GM21825 (cell line): ENCODE results near the gene GAB2.
A peak's percentile ranks its signal among the peaks of the same experiment; 100 is the strongest.
"Not testable (repeated sequence)": the region's sequence is repeated elsewhere in the genome, so short reads cannot be mapped to it uniquely, and the experiment has no call there.

Experiments used
- ATAC-seq: cut with Tn5 transposase; IDR thresholded peaks from one replicate; pipeline ENCODE4 v1.9.1; 2021; ENCODE audit warnings: mild to moderate bottlenecking, moderate library complexity; ENCODE audit not compliant: unreplicated experiment

The GAB2 gene

DNA sequence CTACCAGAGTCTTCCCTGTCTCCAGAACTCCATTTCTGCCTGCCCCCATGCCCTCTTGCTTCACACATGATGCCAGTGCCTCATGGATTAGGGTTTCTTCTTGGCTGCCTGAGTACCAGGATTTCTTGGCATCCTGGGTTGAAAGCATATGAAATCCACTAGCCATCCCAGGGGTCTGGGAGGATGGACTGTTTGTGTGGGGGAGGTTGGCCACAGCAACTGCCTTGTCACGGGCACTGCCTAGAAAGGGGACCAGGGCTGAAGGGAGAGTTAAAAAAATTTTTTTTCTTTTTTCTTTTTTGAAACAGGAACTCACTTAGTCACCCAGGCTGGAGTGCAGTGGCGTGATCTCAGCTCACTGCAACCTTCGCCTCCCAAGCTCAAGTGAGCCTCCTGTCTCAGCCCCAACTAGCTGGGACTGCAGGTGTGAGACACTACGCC, 224.7 kb downstream of the GAB2 start:
- ATAC-seq: no peak

GRCh38 chr11:78192223-78192719, 225.3 kb downstream of the GAB2 start:
- ATAC-seq: no peak

DNA sequence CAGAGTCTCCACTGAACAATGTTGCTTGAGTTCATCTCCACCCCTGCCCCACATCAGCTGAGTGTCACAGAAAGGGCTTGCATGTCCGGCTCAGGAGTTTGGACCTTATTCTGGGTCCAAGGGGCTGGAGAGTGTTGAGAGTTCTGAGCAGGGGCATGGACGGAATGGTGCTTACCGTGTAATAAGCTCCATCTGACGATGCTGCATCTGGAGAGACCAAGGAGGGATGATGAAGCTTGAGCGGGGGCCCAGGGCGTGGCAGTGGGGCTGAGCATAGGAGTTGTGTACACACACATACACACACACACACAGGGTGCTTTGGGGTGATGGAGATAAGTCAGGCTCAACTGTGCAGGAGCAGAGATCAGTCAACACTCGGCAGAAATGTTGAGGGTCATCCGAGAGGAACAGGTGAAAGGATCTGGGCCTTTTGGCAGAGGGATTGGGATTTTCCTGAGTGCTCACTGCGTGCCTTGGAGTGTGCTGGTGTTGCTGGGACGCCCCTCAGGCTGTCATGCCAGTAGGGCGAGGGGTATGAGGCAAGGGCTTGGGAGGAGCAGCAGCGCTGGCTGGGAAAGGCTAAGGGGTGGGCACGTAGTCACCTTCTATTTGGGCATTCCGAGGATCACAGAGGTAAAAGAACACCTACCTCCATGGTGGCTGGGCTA, 226.6 kb downstream of the GAB2 start:
- no peak for ATAC-seq

DNA sequence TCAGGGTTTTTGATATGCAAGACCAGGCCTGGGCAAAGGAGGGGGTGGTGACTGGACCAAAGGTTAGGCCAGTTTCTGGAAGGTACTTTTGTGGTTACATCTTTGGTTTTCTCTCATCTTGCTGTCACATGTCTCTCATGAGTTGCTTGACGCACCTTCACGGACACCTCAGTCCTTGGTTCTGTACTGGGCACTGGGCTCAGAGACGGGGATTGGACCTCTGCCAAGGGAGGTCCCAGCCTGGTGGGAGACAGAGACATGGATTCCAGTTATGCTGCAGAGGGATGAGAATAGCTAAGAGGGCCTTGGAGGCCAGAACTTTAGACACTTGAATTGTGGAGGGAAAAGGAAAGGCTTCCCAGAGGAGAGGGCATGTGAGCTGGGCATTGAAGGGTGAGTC, 227.2 kb downstream of the GAB2 start:
- ATAC-seq: no peak

- ATAC-seq: no peak
These were observed 227.8 kb downstream of the GAB2 start for GRCh38 chr11:78189851-78190250.

DNA sequence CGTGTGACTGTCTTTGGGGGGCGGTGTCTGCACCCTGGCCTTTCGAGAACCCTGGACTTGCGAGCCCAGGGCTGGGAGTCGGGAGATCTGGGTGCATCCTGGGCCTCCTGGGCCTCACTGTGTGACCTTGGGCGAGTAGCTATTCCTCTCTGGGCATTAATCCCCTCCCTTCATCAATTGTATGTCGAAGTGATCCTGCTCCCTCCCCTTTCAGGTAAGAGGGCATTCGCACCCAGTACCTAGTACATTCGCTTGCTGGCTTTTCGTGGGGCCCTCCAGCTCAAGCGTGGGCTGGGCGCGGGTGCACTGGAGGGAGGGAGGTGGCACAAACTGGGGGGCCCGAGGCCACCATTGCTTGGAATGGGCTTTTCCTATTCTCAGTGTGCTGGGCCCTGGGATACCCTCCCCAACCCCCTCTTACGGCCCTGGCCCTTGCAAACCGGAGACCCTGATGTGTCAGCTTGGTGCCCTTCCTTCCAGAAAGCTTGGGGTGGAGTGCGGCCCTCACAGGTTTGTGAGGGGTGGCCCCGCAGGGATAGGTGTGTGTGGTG, 228.4 kb downstream of the GAB2 start:
- no peak for ATAC-seq

GRCh38 chr11:78188286-78189173, 229.1 kb downstream of the GAB2 start, which contains the start of the genes KCTD21 and USP35:
KCTD21 (minus strand) TSS chr11:78188626; CDS start chr11:78174554, 14,072 bp downstream.
USP35 (plus strand) TSS chr11:78188919; CDS start chr11:78196246, 7,327 bp downstream.
- peak; percentile 95 for ATAC-seq

- peak; percentile 17 for ATAC-seq
These were observed 230.0 kb downstream of the GAB2 start for GRCh38 chr11:78187366-78188285.

- ATAC-seq: no peak
These were observed 236.4 kb downstream of the GAB2 start for GRCh38 chr11:78181185-78181584.

GRCh38 chr11:78180751-78181150, 236.9 kb downstream of the GAB2 start:
- no peak for ATAC-seq

GRCh38 chr11:78179459-78180071, 238.1 kb downstream of the GAB2 start:
- ATAC-seq: no peak

DNA sequence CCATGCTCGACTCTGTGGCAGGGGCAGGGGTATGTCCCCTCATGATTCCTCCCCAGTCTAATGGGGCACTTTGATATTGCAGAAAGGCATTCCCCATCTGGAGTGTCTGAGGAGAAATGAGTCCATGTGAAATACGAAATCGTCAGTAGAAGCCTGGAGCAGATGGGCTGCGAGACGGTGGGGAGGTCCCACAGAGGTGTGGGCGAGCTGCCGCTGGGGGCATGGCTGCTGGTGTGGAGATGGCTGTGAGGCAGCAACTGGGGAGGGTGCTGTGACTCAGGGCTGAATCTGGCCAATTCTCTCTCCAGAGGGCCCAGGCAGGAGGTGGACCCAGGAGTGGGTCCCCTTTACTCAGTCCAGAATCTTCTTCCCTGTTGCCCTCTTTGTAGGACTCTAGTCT, 240.4 kb downstream of the GAB2 start:
- ATAC-seq: no peak

- ATAC-seq: no peak
These were observed 240.9 kb downstream of the GAB2 start for GRCh38 chr11:78176605-78177141.

GRCh38 chr11:78175862-78176261, 241.8 kb downstream of the GAB2 start:
- ATAC-seq: not testable (repeated sequence)

DNA sequence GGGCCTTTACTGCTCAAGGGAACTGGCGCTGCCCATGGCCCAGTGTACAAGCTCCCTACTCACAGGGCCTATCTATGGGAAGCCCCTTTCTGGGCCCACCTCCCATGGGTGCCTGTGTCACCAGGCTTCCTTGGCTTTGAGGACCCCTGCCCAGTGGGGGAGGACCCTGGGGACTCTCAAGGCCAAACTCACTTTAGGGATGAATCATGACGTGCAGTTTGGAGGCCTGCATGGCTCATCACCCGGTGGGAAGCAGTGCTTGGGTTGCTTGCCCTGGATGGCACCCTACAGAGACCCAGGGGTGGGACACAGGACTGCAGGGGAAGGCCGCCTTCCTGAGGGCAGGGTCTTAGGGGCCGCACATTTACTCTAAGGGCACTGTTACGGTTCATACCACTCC, 245.7 kb downstream of the GAB2 start:
- no peak for ATAC-seq

- ATAC-seq: no peak
These were observed 246.6 kb downstream of the GAB2 start for GRCh38 chr11:78170874-78171549.

DNA sequence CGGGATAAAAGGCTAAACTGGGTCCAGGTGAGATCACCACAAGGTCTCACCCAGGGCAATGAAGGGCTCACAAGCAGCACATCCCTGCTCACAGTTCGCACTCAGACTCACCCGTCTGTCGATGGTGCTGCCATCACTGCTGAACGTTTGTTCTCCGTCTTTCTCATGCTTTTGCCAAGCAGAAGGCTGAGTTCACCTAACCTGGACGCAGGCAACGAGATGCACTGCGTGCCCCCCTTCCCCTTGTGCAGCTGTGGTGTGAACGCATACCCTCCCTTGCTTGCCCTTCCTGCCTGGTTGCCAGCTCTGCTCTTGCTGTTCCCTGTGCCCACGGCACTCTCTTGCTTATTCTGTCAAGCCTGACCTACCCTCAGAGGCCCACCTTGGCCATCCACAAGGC, 247.2 kb downstream of the GAB2 start:
- ATAC-seq: no peak

GRCh38 chr11:78168539-78169477, 248.8 kb downstream of the GAB2 start:
- ATAC-seq: no peak
